Measurements from ENCODE around the gene KIRREL2. TPM values are rescaled to one million over a fixed set of nuclear protein-coding genes. Genes with fewer than 3 reads are reported as not detected.

KIRREL2 gene
- total and polyA plus RNA-seq, 12 donors: 0.12 to 0.35 TPM; not detected in 10

DNA sequence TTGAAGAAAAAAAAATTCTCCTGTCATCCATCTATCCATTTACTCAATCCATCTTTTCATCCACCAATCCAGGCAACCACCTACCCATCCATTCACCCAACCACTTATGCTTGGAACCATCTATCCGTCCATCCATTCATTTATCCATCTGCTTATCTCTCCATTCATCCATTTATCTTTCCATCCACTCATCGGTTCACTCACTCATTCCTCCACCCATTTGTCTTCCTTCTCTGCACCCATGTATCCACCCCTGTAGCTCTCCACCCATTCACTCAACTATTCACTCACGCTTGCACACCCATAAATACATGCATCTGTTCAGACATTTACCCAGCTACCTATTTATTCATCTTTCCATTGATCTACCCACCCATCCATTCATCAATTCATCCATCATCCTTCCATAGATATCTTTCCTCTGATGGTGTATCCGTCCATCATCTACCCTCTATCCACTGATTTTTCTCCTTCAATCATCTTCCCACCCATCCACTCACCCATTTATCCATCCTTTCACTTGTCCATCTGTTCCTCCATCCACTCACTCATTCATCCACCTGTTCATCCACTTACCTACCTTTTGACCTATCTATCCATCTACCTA lies 13.9 kb upstream of the KIRREL2 start:
- Histone ChIP-seq H3K27ac (no peak overlapping the region), H3K4me1 (peaks cover 6 to 23% (median 12%) of the 10 kb centered on the region in 9 donors), H3K27me3 (peaks cover 26 to 70% (median 59%) of the 10 kb centered on the region in 7 donors), H3K9me3 (peaks cover 0 to 23% (median 8%) of the 10 kb centered on the region in 11 donors), H3K36me3 (no peaks in the 10 kb centered on the region), H3K4me3 (no peak overlapping the region)
- 84 to 85% methylated on average over 4 of the region's 4 CpGs for WGBS, 2 donors
- TF ChIP-seq, protein P1, sequence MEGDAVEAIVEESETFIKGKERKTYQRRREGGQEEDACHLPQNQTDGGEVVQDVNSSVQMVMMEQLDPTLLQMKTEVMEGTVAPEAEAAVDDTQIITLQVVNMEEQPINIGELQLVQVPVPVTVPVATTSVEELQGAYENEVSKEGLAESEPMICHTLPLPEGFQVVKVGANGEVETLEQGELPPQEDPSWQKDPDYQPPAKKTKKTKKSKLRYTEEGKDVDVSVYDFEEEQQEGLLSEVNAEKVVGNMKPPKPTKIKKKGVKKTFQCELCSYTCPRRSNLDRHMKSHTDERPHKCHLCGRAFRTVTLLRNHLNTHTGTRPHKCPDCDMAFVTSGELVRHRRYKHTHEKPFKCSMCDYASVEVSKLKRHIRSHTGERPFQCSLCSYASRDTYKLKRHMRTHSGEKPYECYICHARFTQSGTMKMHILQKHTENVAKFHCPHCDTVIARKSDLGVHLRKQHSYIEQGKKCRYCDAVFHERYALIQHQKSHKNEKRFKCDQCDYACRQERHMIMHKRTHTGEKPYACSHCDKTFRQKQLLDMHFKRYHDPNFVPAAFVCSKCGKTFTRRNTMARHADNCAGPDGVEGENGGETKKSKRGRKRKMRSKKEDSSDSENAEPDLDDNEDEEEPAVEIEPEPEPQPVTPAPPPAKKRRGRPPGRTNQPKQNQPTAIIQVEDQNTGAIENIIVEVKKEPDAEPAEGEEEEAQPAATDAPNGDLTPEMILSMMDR (IDR thresholded peaks at IDR 0.05): no peak
- intact Hi-C loops (cut with DNase I): no loop called here
- DNase-seq: no peak
- no peak for ATAC-seq

DNA sequence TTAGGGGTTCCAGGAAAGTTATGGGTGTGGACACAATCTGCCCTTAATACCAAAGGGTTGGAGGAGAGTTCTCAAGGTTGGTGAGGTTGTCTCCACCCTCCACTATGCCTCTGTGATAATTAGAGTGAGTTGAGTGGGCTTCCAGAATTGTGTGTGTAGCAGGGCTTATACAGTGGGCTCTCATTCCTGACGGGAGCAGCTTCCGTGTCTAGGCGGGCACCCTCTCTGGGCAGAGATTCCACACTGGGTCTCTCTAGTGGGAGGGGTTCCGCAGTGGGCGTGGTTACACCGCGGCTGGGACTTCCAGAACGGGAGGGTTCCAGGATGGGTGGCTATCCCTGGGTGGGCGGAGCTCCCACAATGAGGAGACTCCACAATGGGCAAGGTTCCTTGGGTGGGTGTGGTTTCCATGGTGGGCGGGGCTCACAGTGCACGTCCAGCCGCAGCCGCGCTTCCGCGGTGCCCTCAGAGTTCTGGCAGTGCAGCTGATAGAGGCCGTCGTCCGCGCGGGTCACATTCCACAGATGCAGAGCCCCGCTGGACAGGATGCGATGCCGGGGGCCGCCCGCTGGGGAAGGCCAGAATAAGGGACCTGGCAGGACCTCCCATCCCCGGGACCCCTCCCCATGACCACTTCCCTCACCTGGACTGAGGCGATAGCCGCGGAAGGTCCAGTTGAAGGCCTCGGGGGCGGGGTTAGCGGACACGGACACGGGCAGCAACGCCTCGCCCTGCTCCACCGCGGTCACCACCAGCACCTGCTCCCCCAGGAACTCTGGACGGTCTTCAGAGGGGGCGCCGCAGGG lies 12.8 kb upstream of the KIRREL2 start:
- Histone ChIP-seq H3K36me3 (no peaks in the 10 kb centered on the region), H3K4me3 (no peak overlapping the region), H3K27ac (no peak overlapping the region), H3K9me3 (peaks cover 0 to 13% (median 3%) of the 10 kb centered on the region in 11 donors), H3K27me3 (peaks cover 26 to 74% (median 71%) of the 10 kb centered on the region in 7 donors), H3K4me1 (peaks cover 6 to 23% (median 12%) of the 10 kb centered on the region in 9 donors)
- intact Hi-C loops (cut with DNase I): no loop called here
- WGBS, 2 donors: 6 to 8% methylated on average over 41 to 42 of the region's 42 CpGs
- TF ChIP-seq, protein P1 (IDR thresholded peaks at IDR 0.05): no peak
- peak in 2 of 8 donors; percentile 16 to 27 for ATAC-seq
- no peak for DNase-seq

DNA sequence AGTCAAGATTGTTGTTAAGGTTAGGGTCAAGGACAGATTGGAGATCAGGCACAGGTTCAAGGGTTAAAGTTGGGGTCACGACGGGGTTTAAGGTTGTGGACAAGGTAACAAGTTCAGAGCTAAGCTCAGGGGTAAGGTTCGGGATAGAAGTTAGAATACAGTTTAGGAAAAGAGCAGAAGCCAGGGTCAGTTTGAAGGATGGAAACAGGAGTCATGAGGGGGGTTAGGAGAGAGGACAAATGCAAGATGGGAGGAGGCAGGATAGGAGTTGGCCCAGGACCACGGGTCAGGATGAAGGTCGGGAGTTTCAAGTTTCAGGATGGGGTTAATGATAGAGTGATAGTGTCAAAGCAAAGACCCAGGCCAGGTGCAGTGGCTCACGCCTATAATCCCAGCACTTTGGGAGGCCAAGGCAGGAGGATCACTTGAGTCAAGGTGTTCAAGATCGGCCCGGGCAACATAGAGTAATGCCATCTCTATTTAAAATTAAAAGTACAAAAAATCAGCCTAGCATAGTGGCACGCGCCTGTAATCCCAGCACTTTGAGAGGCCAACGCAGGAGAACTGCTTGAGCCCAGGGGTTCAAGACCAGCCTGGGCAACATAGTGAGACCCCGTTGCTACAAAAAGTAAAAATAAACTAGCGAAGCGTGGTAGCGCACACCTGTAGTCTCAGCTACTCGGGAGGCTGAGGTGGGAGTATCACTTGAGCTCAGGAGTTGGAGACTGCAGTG lies 12.1 kb upstream of the KIRREL2 start:
- ATAC-seq: no peak
- 57 to 60% methylated on average over 16 of the region's 16 CpGs for WGBS, 2 donors
- Histone ChIP-seq H3K36me3 (no peaks in the 10 kb centered on the region), H3K9me3 (peaks cover 0 to 5% (median 0%) of the 10 kb centered on the region in 11 donors), H3K4me3 (peak overlapping the region in 3 of 10 donors; percentile 22 to 34 (median 29)), H3K27me3 (peaks cover 26 to 82% (median 78%) of the 10 kb centered on the region in 7 donors), H3K4me1 (peaks cover 6 to 23% (median 12%) of the 10 kb centered on the region in 9 donors), H3K27ac (no peak overlapping the region)
- DNase-seq: no peak
- intact Hi-C loops (cut with DNase I): no loop called here
- TF ChIP-seq, protein P1 (IDR thresholded peaks at IDR 0.05): no peak
